BE2C (cell line): Measurements from ENCODE around the gene ARHGAP6.

Experiments used
- DNase-seq: peaks from one replicate; pipeline ENCODE4 v3.0.0-alpha.2; 2020
- H3K27me3 ChIP-seq: fragments of 250-450 bp; sonication (Bioruptor Pico); 2 replicates; pipeline ENCODE4 v1.5.1; 2020; ENCODE audit warnings: mild to moderate bottlenecking
- H3K36me3 ChIP-seq: fragments of 250-450 bp; sonication (Bioruptor Pico); 2 replicates; pipeline ENCODE4 v1.5.1; 2020; ENCODE audit warnings: mild to moderate bottlenecking
- H3K4me1 ChIP-seq: fragments of 250-450 bp; sonication (Bioruptor Pico); 2 replicates; pipeline ENCODE4 v1.5.1; 2020
- H3K4me3 ChIP-seq: 2 replicates; pipeline ENCODE4 v1.5.1; 2011; ENCODE audit warnings: low read depth, low read length
- H3K9me3 ChIP-seq: fragments of 250-450 bp; sonication (Bioruptor Pico); 2 replicates; pipeline ENCODE4 v1.5.1; 2020
- TF ChIP-seq, protein P1 (sequence below): IDR thresholded peaks from 2 replicates; pipeline ENCODE4 v1.5.1; 2012; ENCODE audit warnings: mild to moderate bottlenecking, low read depth, low read length

ARHGAP6 gene

DNA sequence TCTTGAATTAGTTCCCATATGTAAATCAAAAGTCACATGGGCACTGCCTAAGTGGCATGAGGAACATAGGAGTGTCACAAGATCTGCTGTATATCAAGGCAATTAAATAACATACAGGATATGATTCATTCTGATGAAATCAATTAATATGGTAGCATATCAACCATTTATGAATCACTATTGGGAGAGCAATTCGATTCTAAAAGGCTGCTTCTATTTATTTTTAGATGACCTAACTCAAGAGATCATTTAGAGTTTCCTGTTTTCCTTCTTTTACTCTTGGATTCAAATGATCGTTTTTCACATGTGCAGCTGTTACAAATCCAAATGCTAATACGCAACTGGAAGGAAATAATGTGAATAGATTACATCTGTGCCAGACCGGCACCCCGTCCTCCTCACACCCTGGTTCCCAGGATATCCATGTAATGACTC lies 472.7 kb downstream of the ARHGAP6 start:
- Histone ChIP-seq H3K9me3 (no peaks in the 10 kb centered on the region), H3K4me3 (no peak overlapping the region), H3K4me1 (no peaks in the 10 kb centered on the region), H3K36me3 (no peaks in the 10 kb centered on the region), H3K27me3 (no peaks in the 10 kb centered on the region)
- no peak for DNase-seq
- TF ChIP-seq, protein P1, sequence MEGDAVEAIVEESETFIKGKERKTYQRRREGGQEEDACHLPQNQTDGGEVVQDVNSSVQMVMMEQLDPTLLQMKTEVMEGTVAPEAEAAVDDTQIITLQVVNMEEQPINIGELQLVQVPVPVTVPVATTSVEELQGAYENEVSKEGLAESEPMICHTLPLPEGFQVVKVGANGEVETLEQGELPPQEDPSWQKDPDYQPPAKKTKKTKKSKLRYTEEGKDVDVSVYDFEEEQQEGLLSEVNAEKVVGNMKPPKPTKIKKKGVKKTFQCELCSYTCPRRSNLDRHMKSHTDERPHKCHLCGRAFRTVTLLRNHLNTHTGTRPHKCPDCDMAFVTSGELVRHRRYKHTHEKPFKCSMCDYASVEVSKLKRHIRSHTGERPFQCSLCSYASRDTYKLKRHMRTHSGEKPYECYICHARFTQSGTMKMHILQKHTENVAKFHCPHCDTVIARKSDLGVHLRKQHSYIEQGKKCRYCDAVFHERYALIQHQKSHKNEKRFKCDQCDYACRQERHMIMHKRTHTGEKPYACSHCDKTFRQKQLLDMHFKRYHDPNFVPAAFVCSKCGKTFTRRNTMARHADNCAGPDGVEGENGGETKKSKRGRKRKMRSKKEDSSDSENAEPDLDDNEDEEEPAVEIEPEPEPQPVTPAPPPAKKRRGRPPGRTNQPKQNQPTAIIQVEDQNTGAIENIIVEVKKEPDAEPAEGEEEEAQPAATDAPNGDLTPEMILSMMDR, result no peak

- no peaks in the 10 kb centered on the region for H3K9me3 ChIP-seq
- H3K36me3 ChIP-seq, result no peaks in the 10 kb centered on the region
- TF ChIP-seq, protein P1, result no peak
- H3K4me1 ChIP-seq, result no peaks in the 10 kb centered on the region
- no peaks in the 10 kb centered on the region for H3K27me3 ChIP-seq
- H3K4me3 ChIP-seq, result no peak overlapping the region
- no peak for DNase-seq
These were observed 474.8 kb downstream of the ARHGAP6 start for GRCh38 chrX:11190745-11191510.

- no peaks in the 10 kb centered on the region for H3K27me3 ChIP-seq
These were observed 476.6 kb downstream of the ARHGAP6 start for GRCh38 chrX:11189097-11189496.

DNA sequence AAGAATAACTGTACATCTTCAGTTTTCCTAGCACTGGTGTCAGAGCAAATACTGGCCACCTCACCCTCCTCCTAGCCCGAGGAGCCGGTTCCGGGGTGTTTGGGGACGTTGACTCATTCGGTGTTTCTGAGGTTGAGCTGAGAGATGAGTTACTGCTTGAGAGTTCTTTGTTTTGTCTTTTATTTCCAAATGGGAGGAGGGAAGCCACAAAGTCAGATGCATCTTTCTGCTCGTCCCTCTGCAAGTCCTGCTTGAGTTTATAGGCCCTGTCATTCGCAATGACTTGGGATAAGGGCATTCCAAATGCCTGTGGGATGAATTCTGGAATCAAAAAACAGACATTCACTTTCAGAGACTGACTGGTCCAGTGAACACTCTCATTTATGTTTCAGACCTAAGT lies 477.1 kb downstream of the ARHGAP6 start:
- no peak overlapping the region for H3K4me3 ChIP-seq

More at GRCh38 chrX:11189097-11189496, 476.6 kb downstream of the ARHGAP6 start:
- no peaks in the 10 kb centered on the region for H3K9me3 ChIP-seq
- H3K4me1 ChIP-seq, result no peaks in the 10 kb centered on the region
- DNase-seq, result no peak
- TF ChIP-seq, protein P1, result no peak
- H3K36me3 ChIP-seq, result no peaks in the 10 kb centered on the region
- no peak overlapping the region for H3K4me3 ChIP-seq

DNA sequence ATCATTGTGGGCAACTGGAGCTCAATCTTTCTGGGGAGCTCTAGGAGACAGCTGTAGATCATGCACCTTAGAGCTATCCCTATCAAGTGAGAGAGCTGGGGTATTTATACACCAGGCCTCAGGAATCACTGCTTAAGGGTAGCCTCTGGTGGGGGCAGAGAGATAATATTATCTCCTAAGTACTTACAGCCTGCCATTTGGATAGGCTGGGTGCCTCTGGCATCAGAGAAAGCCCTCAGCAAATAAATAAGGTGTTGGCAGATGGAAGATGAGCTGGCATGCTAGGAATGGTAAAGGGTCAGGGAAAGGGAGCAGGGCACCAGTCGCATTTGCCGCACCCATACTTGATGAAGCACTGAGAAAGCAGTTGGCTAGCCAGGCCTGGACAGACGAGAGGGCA lies 478.7 kb downstream of the ARHGAP6 start:
- Histone ChIP-seq H3K9me3 (no peaks in the 10 kb centered on the region), H3K27me3 (no peaks in the 10 kb centered on the region), H3K36me3 (no peaks in the 10 kb centered on the region), H3K4me1 (no peaks in the 10 kb centered on the region), H3K4me3 (no peak overlapping the region)
- DNase-seq, result no peak
- TF ChIP-seq, protein P1, result no peak

More for the DNA sequence above, 477.1 kb downstream of the ARHGAP6 start:
- no peaks in the 10 kb centered on the region for H3K27me3 ChIP-seq
- no peak for DNase-seq
- H3K4me1 ChIP-seq, result no peaks in the 10 kb centered on the region
- H3K9me3 ChIP-seq, result no peaks in the 10 kb centered on the region
- TF ChIP-seq, protein P1, result no peak
- no peaks in the 10 kb centered on the region for H3K36me3 ChIP-seq

DNA sequence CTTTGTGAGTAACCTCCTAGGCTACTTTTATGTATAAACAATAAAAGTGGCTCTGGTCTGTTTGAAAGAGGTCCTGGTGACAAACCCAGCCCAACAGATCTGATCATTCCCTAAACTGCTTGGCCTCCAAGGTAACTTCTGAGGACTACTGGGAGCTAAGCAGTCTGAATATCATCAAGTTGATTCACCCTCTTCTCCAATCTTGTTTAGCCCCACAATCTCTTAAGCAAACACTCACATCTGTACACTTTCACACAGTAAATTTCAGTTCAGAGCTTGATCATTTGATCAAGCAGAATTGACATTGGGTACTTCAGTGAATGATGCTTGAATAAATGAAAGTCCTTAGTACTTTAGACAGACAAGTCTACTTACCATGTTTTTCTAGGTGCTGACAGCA lies 479.9 kb downstream of the ARHGAP6 start:
- H3K9me3 ChIP-seq, result no peaks in the 10 kb centered on the region
- no peak overlapping the region for H3K4me3 ChIP-seq
- H3K4me1 ChIP-seq, result no peaks in the 10 kb centered on the region
- TF ChIP-seq, protein P1, result no peak
- no peaks in the 10 kb centered on the region for H3K27me3 ChIP-seq
- DNase-seq, result no peak
- H3K36me3 ChIP-seq, result no peaks in the 10 kb centered on the region
